ENCODE measurements around the gene MYO3B.

DNA sequence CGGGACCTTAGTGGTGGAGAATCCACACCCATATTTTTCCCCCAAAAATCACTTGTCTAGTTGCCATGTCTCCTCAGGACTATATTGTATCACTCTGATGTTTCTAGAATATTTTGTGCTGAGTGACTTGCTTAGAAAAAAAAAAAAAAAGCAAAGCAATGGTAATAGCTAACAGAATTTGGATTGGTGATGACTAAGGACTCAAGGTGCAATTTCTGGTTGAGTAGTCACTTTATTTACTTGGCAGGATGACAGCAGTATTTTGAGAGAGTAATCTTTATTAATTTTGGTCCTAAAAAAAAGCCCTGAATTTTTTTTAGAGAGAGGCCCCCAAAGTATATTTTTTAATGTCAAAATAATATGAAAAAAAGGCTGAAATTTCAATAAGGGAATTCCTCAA, 32.8 kb upstream of the MYO3B start:
- TF ChIP-seq, protein P1, sequence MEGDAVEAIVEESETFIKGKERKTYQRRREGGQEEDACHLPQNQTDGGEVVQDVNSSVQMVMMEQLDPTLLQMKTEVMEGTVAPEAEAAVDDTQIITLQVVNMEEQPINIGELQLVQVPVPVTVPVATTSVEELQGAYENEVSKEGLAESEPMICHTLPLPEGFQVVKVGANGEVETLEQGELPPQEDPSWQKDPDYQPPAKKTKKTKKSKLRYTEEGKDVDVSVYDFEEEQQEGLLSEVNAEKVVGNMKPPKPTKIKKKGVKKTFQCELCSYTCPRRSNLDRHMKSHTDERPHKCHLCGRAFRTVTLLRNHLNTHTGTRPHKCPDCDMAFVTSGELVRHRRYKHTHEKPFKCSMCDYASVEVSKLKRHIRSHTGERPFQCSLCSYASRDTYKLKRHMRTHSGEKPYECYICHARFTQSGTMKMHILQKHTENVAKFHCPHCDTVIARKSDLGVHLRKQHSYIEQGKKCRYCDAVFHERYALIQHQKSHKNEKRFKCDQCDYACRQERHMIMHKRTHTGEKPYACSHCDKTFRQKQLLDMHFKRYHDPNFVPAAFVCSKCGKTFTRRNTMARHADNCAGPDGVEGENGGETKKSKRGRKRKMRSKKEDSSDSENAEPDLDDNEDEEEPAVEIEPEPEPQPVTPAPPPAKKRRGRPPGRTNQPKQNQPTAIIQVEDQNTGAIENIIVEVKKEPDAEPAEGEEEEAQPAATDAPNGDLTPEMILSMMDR (IDR thresholded peaks at IDR 0.05), result no peak
- no peak for TF ChIP-seq PHF8 (IDR thresholded peaks at IDR 0.05; ENCODE audit: borderline replicate concordance, low read depth)
